HUDEP-2 (cell line): Measurements from ENCODE around the gene CYB5A.

Experiments
- DNase-seq, 76 experiments: peaks; one replicate each; lab custom pipeline; 2025; ENCODE audit not compliant: unreplicated experiment in 76 of 76; lab: John Stamatoyannopoulos, UW

The CYB5A gene

DNA sequence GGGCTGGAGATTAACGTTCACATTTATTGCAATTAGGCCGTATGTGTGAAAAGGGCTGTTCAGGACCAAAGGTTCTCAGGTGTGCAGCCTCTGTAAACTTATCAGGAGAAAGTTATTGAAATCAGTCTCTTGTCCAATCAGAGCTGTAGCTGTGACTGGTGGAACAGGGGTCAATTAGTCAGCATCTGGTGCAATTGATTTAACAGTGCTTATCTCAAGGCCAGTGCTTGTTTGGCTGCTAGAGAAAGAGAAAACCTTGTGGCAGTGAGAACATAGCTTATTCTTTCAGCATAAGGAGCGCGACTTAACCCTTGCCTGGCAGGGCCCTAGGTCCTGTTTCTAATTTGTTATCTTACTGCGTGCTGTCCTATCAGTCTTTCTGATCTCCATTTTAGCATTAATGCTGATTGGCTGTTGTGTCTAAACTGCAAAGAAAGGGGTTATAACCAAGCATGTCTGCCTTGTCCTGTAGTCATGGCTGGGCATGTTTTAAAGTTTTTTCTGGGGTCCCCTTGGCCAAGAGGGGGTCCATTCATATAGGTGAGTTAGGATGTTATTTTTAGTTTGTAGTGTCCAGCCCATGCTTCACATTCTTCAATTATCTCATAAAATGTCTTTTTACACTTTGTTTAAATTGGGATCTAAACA, 66.4 kb downstream of the CYB5A start:
- DNase-seq = peak in 20 of 76 experiments; percentile 1 to 56 (median 28)

DNA sequence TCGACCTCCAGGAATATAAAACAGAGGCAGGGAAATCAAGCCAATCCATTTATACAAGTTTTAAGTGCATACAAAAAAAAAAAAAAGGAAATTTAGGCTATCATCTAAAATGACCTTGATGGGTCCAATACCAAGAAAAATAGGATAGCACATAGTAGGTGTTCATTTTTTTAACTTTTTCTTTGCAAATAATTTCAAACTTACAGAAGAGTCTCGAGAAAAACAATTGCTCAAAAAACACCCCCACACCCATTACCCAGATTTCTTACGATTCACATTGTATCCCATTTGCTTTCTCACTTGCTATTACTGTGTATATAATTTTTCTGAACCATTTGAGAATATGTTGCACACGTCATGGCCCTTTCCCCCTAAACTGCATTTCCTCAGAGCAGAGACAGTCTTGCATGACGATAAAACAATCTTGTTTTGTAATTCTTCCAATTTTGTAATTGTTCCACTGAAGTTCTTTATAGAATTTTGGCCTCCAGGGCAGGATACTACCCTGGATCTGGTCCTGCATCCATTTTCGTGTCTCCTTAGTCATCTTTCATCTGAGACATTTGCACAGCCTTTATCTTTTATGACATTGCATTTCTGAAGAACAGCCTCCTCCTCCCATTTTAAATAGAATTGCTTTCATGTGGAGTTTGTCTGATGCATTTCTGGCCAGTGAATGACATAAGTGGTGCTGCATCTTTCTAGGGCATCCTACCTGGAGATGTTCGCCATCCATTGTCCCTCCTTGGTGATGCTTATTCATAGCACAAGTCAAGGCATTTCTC, 68.9 kb downstream of the CYB5A start:
- no peak for DNase-seq

- DNase-seq = no peak
These were observed 70.7 kb downstream of the CYB5A start for GRCh38 chr18:74221081-74221480.

DNA sequence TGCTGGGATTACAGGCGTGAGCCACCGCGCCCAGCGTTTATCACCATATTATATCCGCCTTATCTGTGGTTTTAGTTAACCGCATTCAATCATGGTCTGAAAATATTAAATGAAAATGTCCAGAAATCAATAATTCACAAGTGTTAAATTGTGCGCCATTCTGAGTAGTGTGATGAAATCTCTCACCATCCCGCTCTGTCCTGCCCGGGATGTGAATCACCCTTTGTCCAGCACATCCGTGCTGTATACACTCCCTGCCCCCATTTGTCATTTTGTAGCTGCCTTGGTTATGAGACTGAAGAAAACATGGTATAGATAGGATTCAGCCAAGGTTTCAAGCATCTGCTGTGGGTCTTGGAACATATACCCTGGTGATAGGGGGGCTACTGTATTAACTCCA, 72.7 kb downstream of the CYB5A start:
- DNase-seq = no peak

DNA sequence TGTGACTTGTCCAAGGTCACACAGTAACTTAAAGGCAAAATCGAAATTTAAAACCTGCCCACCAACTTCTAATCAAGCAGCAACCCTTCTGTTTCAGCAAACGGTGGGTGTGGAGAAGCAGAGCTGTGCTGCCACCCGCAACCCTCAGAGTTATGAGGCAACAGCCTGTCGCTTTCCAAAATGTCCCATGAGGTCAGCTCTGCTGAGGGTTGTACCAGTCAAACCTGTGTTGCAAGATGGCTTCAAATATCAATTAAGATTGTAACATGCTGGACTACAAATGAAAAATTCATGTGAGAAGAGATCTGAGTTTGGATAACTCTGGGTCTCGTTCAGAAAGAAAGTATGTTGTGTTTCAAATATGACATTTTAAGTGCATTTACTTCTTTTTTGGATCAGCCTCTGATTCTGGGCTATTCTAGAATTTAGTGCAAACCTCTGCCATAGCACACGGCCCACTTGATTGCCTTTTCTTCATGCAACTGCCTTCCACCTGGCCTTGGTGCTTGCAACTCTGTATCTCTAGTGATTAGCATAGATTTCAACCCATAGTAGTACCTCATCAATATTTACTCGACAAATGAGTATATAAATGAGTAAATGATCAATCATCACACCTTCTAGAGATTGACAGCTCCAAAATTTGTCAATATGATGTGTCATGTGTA, 74.2 kb downstream of the CYB5A start:
- DNase-seq = no peak

GRCh38 chr18:74216661-74217110, 75.1 kb downstream of the CYB5A start:
- DNase-seq = no peak

GRCh38 chr18:74215863-74216262, 75.9 kb downstream of the CYB5A start:
- DNase-seq = no peak

GRCh38 chr18:74213429-74213828, 78.3 kb downstream of the CYB5A start:
- DNase-seq = no peak

GRCh38 chr18:74204526-74205152, 87.1 kb downstream of the CYB5A start:
- DNase-seq = peak in 4 of 76 experiments; percentile 12 to 21 (median 16)

- no peak for DNase-seq
These were observed 88.0 kb downstream of the CYB5A start for GRCh38 chr18:74203811-74204210.
